Keratinocyte (primary cell): ENCODE measurements around the gene RRAS2. TPM values are rescaled to one million over a fixed set of nuclear protein-coding genes. Genes with fewer than 3 reads are reported as not detected.

Source experiments
- DNase-seq: peaks from one replicate; pipeline ENCODE4 v3.0.0-alpha.2; 2011; ENCODE audit warnings: low read depth, missing footprints, low spot score
- FAIRE-seq: peaks from 2 replicates; lab custom pipeline; 2011; peaks lifted over from hg19 to GRCh38; lab: Jason Lieb, UNC
- H2AFZ ChIP-seq: 2 replicates; pipeline ENCODE4 v1.6.0; 2012; ENCODE audit warnings: low read length, control low read depth, inconsistent platforms; ENCODE audit not compliant: control insufficient read depth
- H3K27ac ChIP-seq: 2 replicates; pipeline ENCODE4 v1.5.1; 2011; ENCODE audit warnings: low read length; ENCODE audit not compliant: control insufficient read depth, insufficient read depth
- H3K27me3 ChIP-seq: 3 replicates; pipeline ENCODE4 v1.6.0; 2011; ENCODE audit warnings: low read length; ENCODE audit not compliant: control insufficient read depth, insufficient read depth; ENCODE audit errors: extremely low read depth
- H3K36me3 ChIP-seq, 2 experiments: 2 replicates in 1 of 2; 3 replicates in 1 of 2; pipeline ENCODE4 v1.5.1; 2011; ENCODE audit warnings: low read length in 2 of 2, mild to moderate bottlenecking in 1 of 2; ENCODE audit not compliant: control insufficient read depth in 2 of 2, insufficient read depth in 2 of 2; ENCODE audit errors: extremely low read depth in 1 of 2
- H3K4me1 ChIP-seq: 3 replicates; pipeline ENCODE4 v1.5.1; 2011; ENCODE audit warnings: low read length; ENCODE audit not compliant: control insufficient read depth, insufficient read depth; ENCODE audit errors: extremely low read depth
- H3K4me2 ChIP-seq: 3 replicates; pipeline ENCODE4 v1.6.0; 2011; ENCODE audit warnings: low read depth, low read length; ENCODE audit not compliant: control insufficient read depth, insufficient read depth; ENCODE audit errors: extremely low read depth
- H3K4me3 ChIP-seq, 3 experiments: fragments of 200-600 bp in 1 of 3; sonication (generic) in 1 of 3; 2 replicates in 2 of 3; 3 replicates in 1 of 3; pipeline ENCODE4 v1.5.1; 2011 to 2016; ENCODE audit warnings: low read length in 3 of 3, mild to moderate bottlenecking in 3 of 3, control low read depth in 2 of 3, inconsistent platforms in 1 of 3, low read depth in 1 of 3, mixed read lengths in 1 of 3, mixed run types in 1 of 3, moderate library complexity in 1 of 3; ENCODE audit not compliant: control insufficient read depth in 2 of 3, insufficient read depth in 2 of 3; ENCODE audit errors: extremely low read depth in 1 of 3
- H3K79me2 ChIP-seq: 2 replicates; pipeline ENCODE4 v1.6.0; 2012; ENCODE audit warnings: low read length; ENCODE audit not compliant: control insufficient read depth, insufficient read depth
- H3K9ac ChIP-seq: 3 replicates; pipeline ENCODE4 v1.6.0; 2011; ENCODE audit warnings: low read length; ENCODE audit not compliant: control insufficient read depth, insufficient read depth; ENCODE audit errors: extremely low read depth
- H3K9me1 ChIP-seq: 3 replicates; pipeline ENCODE4 v1.6.0; 2011; ENCODE audit warnings: low read length; ENCODE audit not compliant: control insufficient read depth, insufficient read depth; ENCODE audit errors: extremely low read depth
- H3K9me3 ChIP-seq: 2 replicates; pipeline ENCODE4 v1.5.1; 2012; ENCODE audit warnings: low read depth, low read length; ENCODE audit not compliant: control insufficient read depth
- H4K20me1 ChIP-seq: 3 replicates; pipeline ENCODE4 v1.6.0; 2011; ENCODE audit warnings: low read length; ENCODE audit not compliant: control insufficient read depth, insufficient read depth; ENCODE audit errors: extremely low read depth
- CTCF ChIP-seq, 3 experiments: IDR thresholded peaks in 1 of 3; conservative IDR thresholded peaks in 1 of 3; optimal IDR thresholded peaks in 1 of 3; 2 replicates in 2 of 3; 3 replicates in 1 of 3; pipeline versions ENCODE3 to v1.5.1; 2011; ENCODE audit warnings: low read length in 3 of 3, mild to moderate bottlenecking in 3 of 3, moderate library complexity in 2 of 3, control low read depth in 1 of 3, inconsistent platforms in 1 of 3; ENCODE audit not compliant: insufficient read depth in 2 of 3; ENCODE audit errors: extremely low read depth in 1 of 3
- EZH2 ChIP-seq: IDR thresholded peaks from one replicate; pipeline ENCODE4 v1.6.1; 2012; ENCODE audit warnings: inconsistent platforms, mild to moderate bottlenecking, low read length, moderate library complexity
- dilution Hi-C: fragments of 300-500 bp; cut with MboI; formaldehyde crosslinking; loops from one replicate; pipeline ENCODE4 v1.7.0; 2020; ENCODE audit warnings: low sequenced_read_pairs; ENCODE audit not compliant: extremely low pct_ligation_motif_present
- polyA plus RNA-seq, 5 experiments: library from polyadenylated mRNA; depleted of rRNA in 3 of 5; stranded (reverse) in 3 of 5; stranded (forward) in 1 of 5; unstranded in 1 of 5; fragments of >200 nt; gene quantifications; 1 replicate in 1 of 5; 2 replicates in 3 of 5; 3 replicates in 1 of 5; pipeline versions ENCODE4 v1.2.1 to v1.2.3, GENCODE V29; 2011 to 2012; ENCODE audit warnings: missing spikeins in 2 of 5, low read depth in 1 of 5, low replicate concordance in 1 of 5

The RRAS2 gene
- polyA plus RNA-seq, 1 donor (not counting 4 experiments of a cell fraction or from before 2014, with no cell fraction given), result 99.3 TPM

GRCh38 chr11:14259878-14260277, 99.1 kb downstream of the RRAS2 start:
- Histone ChIP-seq H3K27ac (no peak overlapping the region), H3K27me3 (peaks cover 17% of the 10 kb centered on the region), H3K4me3 (no peak overlapping the region), H3K4me1 (no peaks in the 10 kb centered on the region), H3K4me2 (no peak overlapping the region), H3K9me1 (no peaks in the 10 kb centered on the region), H3K36me3 (no peaks in the 10 kb centered on the region), H3K9ac (no peak overlapping the region), H3K79me2 (no peaks in the 10 kb centered on the region), H2AFZ (no peak overlapping the region), H3K9me3 (no peaks in the 10 kb centered on the region), H4K20me1 (no peaks in the 10 kb centered on the region)
- dilution Hi-C loops, result no loop called here
- no peak for TF ChIP-seq EZH2
- TF ChIP-seq CTCF (optimal IDR thresholded peaks at IDR 0.05 in 1 of 3, IDR thresholded peaks at IDR 0.05 in 1 of 3, conservative IDR thresholded peaks at IDR 0.05 in 1 of 3; ENCODE audit: extremely low read depth in 1 of 3, insufficient read depth in 2 of 3, low read length in 3 of 3), result no peak
- DNase-seq (no peak), FAIRE-seq (no peak)

GRCh38 chr11:14259186-14259784, 99.7 kb downstream of the RRAS2 start:
- H3K27ac ChIP-seq, result no peak overlapping the region
- TF ChIP-seq EZH2 (peak; percentile 42), CTCF (optimal IDR thresholded peaks at IDR 0.05 in 1 of 3, IDR thresholded peaks at IDR 0.05 in 1 of 3, conservative IDR thresholded peaks at IDR 0.05 in 1 of 3; ENCODE audit: extremely low read depth in 1 of 3, insufficient read depth in 2 of 3, low read length in 3 of 3) (peak in 1 of 3 experiments; percentile 29)

More at GRCh38 chr11:14259186-14259784, 99.7 kb downstream of the RRAS2 start:
- Histone ChIP-seq H3K4me1 (no peaks in the 10 kb centered on the region), H3K9me3 (no peaks in the 10 kb centered on the region), H3K4me2 (no peak overlapping the region), H3K9ac (no peak overlapping the region), H3K79me2 (no peaks in the 10 kb centered on the region), H4K20me1 (no peaks in the 10 kb centered on the region), H3K4me3 (no peak overlapping the region), H3K36me3 (no peaks in the 10 kb centered on the region), H3K27me3 (peaks cover 21% of the 10 kb centered on the region), H3K9me1 (no peaks in the 10 kb centered on the region), H2AFZ (no peak overlapping the region)
- DNase-seq (no peak), FAIRE-seq (no peak)
- dilution Hi-C loops, result no loop called here
